GM19351 (cell line): ENCODE results near the gene GPC5.
A peak's percentile ranks its signal among the peaks of the same experiment; 100 is the strongest.

Experiments used
- ATAC-seq: cut with Tn5 transposase; IDR thresholded peaks from one replicate; pipeline ENCODE4 v1.9.1; 2021; ENCODE audit warnings: mild to moderate bottlenecking, moderate library complexity; ENCODE audit not compliant: unreplicated experiment

The GPC5 gene

GRCh38 chr13:91533354-91533753, 134.9 kb downstream of the GPC5 start:
- no peak for ATAC-seq

- no peak for ATAC-seq
Measured at GRCh38 chr13:91534996-91535395, 136.6 kb downstream of the GPC5 start.

GRCh38 chr13:91537376-91537775, 139.0 kb downstream of the GPC5 start:
- ATAC-seq, result no peak

GRCh38 chr13:91539286-91540157, 141.1 kb downstream of the GPC5 start:
- ATAC-seq, result no peak

GRCh38 chr13:91540158-91540736, 141.8 kb downstream of the GPC5 start:
- no peak for ATAC-seq

- no peak for ATAC-seq
Measured at GRCh38 chr13:91544723-91545122, 146.3 kb downstream of the GPC5 start.

GRCh38 chr13:91546900-91547299, 148.5 kb downstream of the GPC5 start:
- ATAC-seq, result peak; percentile 42

- ATAC-seq, result no peak
Measured at GRCh38 chr13:91553584-91553983, 155.2 kb downstream of the GPC5 start.

- ATAC-seq, result no peak
Measured at GRCh38 chr13:91554101-91554500, 155.7 kb downstream of the GPC5 start.

GRCh38 chr13:91557328-91558090, 159.1 kb downstream of the GPC5 start:
- no peak for ATAC-seq

- ATAC-seq, result no peak
Measured at GRCh38 chr13:91563799-91564198, 165.4 kb downstream of the GPC5 start.

GRCh38 chr13:91564396-91564795, 166.0 kb downstream of the GPC5 start:
- ATAC-seq, result no peak

- ATAC-seq, result no peak
Measured at GRCh38 chr13:91565296-91565695, 166.9 kb downstream of the GPC5 start.

- no peak for ATAC-seq
Measured at GRCh38 chr13:91567485-91568207, 169.2 kb downstream of the GPC5 start.

GRCh38 chr13:91571681-91572080, 173.3 kb downstream of the GPC5 start:
- ATAC-seq, result no peak

- no peak for ATAC-seq
Measured at GRCh38 chr13:91572439-91572838, 174.0 kb downstream of the GPC5 start.

- ATAC-seq, result no peak
Measured at GRCh38 chr13:91572944-91573598, 174.7 kb downstream of the GPC5 start.

GRCh38 chr13:91574766-91575165, 176.3 kb downstream of the GPC5 start:
- no peak for ATAC-seq

- peak; percentile 68 for ATAC-seq
Measured at GRCh38 chr13:91576590-91576989, 178.2 kb downstream of the GPC5 start.

- ATAC-seq, result no peak
Measured at GRCh38 chr13:91579320-91579719, 180.9 kb downstream of the GPC5 start.

GRCh38 chr13:91580749-91581148, 182.3 kb downstream of the GPC5 start:
- no peak for ATAC-seq
